Uterus (tissue), 2 donors: ENCODE measurements around the gene ASF1A.

Source experiments
- POLR2A ChIP-seq, 2 donors: fragments of 450-650 bp; IDR thresholded peaks; one replicate each; pipeline ENCODE4 v1.6.1; 2016; ENCODE audit warnings: antibody characterized with exemption in 2 of 2, mild to moderate bottlenecking in 1 of 2, moderate library complexity in 1 of 2
- TF ChIP-seq, protein P1 (sequence below), 4 experiments: fragments of 200-600 bp in 2 of 4; fragments of 450-650 bp in 2 of 4; sonication (generic) in 2 of 4; IDR thresholded peaks; one replicate each; pipeline ENCODE4 v1.5.1; 2016 to 2019; ENCODE audit warnings: antibody characterized with exemption in 4 of 4, mild to moderate bottlenecking in 2 of 4, moderate library complexity in 1 of 4

DNA sequence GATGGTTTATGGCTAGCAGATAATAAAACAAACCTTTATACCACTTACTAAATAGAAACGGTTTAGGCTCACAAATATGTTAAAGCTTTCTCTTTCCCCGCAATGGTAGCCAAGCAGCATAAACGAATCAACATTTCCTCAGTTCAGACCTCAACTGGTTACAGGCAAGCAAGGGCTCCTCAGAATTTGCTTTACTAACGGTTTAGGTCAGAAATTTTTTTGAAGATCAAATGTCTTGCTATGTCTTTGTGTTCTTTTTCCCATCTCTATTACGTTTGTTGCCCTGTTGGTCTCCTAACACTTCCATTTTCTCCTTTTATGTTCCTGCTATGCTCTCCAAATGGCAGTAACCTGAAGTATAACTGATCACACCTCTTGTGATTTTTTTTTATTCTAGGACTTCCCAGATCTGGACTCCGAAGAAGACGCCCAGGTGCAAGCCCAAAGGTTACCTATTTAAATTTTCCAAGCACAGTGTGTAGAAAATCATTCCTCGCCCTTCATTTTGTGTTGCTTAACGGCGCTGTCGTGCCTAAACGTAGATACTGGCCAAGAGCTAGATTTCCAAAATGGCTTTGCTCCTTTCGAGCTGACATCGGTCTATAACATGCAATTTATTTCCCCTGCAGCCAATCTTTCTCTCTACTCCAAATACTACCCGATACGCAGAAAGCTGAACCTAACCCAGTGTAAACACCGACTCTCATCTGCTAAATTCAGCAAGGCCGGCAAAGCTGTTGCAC lies 717 bp upstream of the ASF1A start:
- TF ChIP-seq, protein P1, sequence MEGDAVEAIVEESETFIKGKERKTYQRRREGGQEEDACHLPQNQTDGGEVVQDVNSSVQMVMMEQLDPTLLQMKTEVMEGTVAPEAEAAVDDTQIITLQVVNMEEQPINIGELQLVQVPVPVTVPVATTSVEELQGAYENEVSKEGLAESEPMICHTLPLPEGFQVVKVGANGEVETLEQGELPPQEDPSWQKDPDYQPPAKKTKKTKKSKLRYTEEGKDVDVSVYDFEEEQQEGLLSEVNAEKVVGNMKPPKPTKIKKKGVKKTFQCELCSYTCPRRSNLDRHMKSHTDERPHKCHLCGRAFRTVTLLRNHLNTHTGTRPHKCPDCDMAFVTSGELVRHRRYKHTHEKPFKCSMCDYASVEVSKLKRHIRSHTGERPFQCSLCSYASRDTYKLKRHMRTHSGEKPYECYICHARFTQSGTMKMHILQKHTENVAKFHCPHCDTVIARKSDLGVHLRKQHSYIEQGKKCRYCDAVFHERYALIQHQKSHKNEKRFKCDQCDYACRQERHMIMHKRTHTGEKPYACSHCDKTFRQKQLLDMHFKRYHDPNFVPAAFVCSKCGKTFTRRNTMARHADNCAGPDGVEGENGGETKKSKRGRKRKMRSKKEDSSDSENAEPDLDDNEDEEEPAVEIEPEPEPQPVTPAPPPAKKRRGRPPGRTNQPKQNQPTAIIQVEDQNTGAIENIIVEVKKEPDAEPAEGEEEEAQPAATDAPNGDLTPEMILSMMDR (IDR thresholded peaks at IDR 0.05), result no peak
- TF ChIP-seq POLR2A (IDR thresholded peaks at IDR 0.05), result no peak
